ENCODE results near the gene OR13C2.

Gene OR13C2

DNA sequence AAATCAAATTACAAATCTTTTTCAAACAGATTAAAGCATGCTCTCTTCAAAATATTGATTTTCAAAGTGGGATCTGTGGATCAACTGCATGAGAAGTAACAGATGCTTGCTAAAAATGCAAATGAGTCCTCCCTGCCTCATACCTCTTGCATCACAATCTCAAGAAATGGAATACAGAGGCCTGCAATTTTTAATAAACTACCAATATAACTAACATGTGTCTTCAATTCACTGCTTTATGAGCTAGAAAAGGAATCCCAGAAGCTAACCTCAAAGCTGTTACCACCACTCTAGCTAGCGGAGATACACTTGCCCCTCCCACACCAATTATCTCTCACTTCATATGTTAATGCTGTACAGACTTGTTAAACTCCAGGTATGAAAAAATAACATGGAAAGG, 15.8 kb downstream of the OR13C2 start:
- Histone ChIP-seq H3K4me1 (ENCODE audit: control insufficient read depth, low read depth, low read length) (no peaks in the 10 kb centered on the region), H3K4me3 (ENCODE audit: low read length) (no peak overlapping the region), H3K9me3 (ENCODE audit: control insufficient read depth, low read depth, low read length) (no peaks in the 10 kb centered on the region), H3K36me3 (ENCODE audit: control insufficient read depth, low read depth, low read length) (no peaks in the 10 kb centered on the region), H3K27me3 (ENCODE audit: control insufficient read depth, insufficient read depth, low read length) (no peaks in the 10 kb centered on the region), H3K9ac (ENCODE audit: low read length) (no peak overlapping the region), H3K27ac (ENCODE audit: low read length) (no peak overlapping the region)

- Histone ChIP-seq H3K36me3 (ENCODE audit: control insufficient read depth, low read depth, low read length) (no peaks in the 10 kb centered on the region), H3K9me3 (ENCODE audit: control insufficient read depth, low read depth, low read length) (no peaks in the 10 kb centered on the region), H3K4me1 (ENCODE audit: control insufficient read depth, low read depth, low read length) (no peaks in the 10 kb centered on the region), H3K4me3 (ENCODE audit: low read length) (no peak overlapping the region), H3K9ac (ENCODE audit: low read length) (no peak overlapping the region), H3K27ac (ENCODE audit: low read length) (no peak overlapping the region), H3K27me3 (ENCODE audit: control insufficient read depth, insufficient read depth, low read length) (no peaks in the 10 kb centered on the region)
Observed at GRCh38 chr9:104586496-104587180, 18.8 kb downstream of the OR13C2 start.

DNA sequence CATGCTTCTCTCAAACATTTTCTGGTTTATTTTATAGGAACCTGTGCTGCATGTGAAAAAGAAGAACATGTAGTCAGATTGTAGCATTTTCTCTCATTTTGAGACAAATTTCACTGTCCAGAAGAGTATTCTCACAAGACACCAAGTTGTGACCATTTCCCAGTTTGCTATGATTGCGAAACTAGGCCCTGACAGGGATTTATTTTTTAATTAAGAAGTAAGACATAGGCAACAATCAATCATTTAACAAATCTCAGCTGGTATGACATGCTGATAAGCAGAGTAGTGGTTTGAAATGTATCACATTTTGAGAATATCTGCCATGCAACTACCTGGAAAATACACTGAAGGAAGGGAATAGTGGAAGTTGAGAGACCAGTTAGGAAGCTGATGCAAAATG, 24.9 kb downstream of the OR13C2 start:
- H3K27ac ChIP-seq (ENCODE audit: low read length), result no peak overlapping the region

GRCh38 chr9:104577263-104577662, 28.2 kb downstream of the OR13C2 start:
- no peak overlapping the region for H3K4me3 ChIP-seq (ENCODE audit: low read length)
- no peak overlapping the region for H3K9ac ChIP-seq (ENCODE audit: low read length)
- H3K27me3 ChIP-seq (ENCODE audit: control insufficient read depth, insufficient read depth, low read length), result no peaks in the 10 kb centered on the region
- H3K27ac ChIP-seq (ENCODE audit: low read length), result no peak overlapping the region
- peaks cover 6% of the 10 kb centered on the region for H3K9me3 ChIP-seq (ENCODE audit: control insufficient read depth, low read depth, low read length)
- H3K36me3 ChIP-seq (ENCODE audit: control insufficient read depth, low read depth, low read length), result no peaks in the 10 kb centered on the region
- no peaks in the 10 kb centered on the region for H3K4me1 ChIP-seq (ENCODE audit: control insufficient read depth, low read depth, low read length)

More for the DNA sequence above, 24.9 kb downstream of the OR13C2 start:
- H3K9me3 ChIP-seq (ENCODE audit: control insufficient read depth, low read depth, low read length), result no peaks in the 10 kb centered on the region
- no peaks in the 10 kb centered on the region for H3K36me3 ChIP-seq (ENCODE audit: control insufficient read depth, low read depth, low read length)
- H3K4me1 ChIP-seq (ENCODE audit: control insufficient read depth, low read depth, low read length), result no peaks in the 10 kb centered on the region
- no peaks in the 10 kb centered on the region for H3K27me3 ChIP-seq (ENCODE audit: control insufficient read depth, insufficient read depth, low read length)
- H3K9ac ChIP-seq (ENCODE audit: low read length), result no peak overlapping the region
- H3K4me3 ChIP-seq (ENCODE audit: low read length), result no peak overlapping the region

DNA sequence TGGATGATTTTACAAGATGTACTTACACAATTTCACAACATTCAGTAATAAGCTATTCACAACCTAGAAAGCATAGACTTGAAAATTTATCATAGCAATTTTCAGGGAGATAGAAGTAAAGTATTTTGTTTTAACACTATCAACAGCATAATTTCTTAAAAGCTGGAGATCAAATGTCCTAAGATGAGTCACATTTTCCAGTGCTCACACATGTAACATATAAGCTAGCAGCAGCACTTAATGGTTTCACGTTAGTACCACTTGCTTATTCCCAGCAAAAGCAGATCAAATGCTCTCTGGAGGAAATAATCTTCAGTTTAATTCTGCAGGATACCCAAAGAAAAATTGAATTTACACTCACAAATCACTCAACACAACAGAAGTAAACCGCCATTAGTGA, 30.0 kb downstream of the OR13C2 start:
- Histone ChIP-seq H3K27me3 (ENCODE audit: control insufficient read depth, insufficient read depth, low read length) (no peaks in the 10 kb centered on the region), H3K9ac (ENCODE audit: low read length) (no peak overlapping the region), H3K27ac (ENCODE audit: low read length) (no peak overlapping the region), H3K4me3 (ENCODE audit: low read length) (no peak overlapping the region), H3K9me3 (ENCODE audit: control insufficient read depth, low read depth, low read length) (peaks cover 6% of the 10 kb centered on the region), H3K36me3 (ENCODE audit: control insufficient read depth, low read depth, low read length) (no peaks in the 10 kb centered on the region), H3K4me1 (ENCODE audit: control insufficient read depth, low read depth, low read length) (no peaks in the 10 kb centered on the region)

GRCh38 chr9:104572612-104573011, 32.8 kb downstream of the OR13C2 start:
- H3K4me1 ChIP-seq (ENCODE audit: control insufficient read depth, low read depth, low read length), result no peaks in the 10 kb centered on the region
- H3K9ac ChIP-seq (ENCODE audit: low read length), result no peak overlapping the region
- H3K9me3 ChIP-seq (ENCODE audit: control insufficient read depth, low read depth, low read length), result peaks cover 6% of the 10 kb centered on the region
- H3K4me3 ChIP-seq (ENCODE audit: low read length), result no peak overlapping the region
- H3K36me3 ChIP-seq (ENCODE audit: control insufficient read depth, low read depth, low read length), result no peaks in the 10 kb centered on the region
- no peak overlapping the region for H3K27ac ChIP-seq (ENCODE audit: low read length)
- H3K27me3 ChIP-seq (ENCODE audit: control insufficient read depth, insufficient read depth, low read length), result no peaks in the 10 kb centered on the region

GRCh38 chr9:104568868-104569267, 36.6 kb downstream of the OR13C2 start, which contains the start of gene OR13C8:
TSS of gene OR13C8 (plus strand) at chr9:104569168. CDS start at chr9:104569168, 0 bp downstream.
- Histone ChIP-seq H3K36me3 (ENCODE audit: control insufficient read depth, low read depth, low read length) (no peaks in the 10 kb centered on the region), H3K27me3 (ENCODE audit: control insufficient read depth, insufficient read depth, low read length) (no peaks in the 10 kb centered on the region), H3K9me3 (ENCODE audit: control insufficient read depth, low read depth, low read length) (peaks cover 6% of the 10 kb centered on the region), H3K4me3 (ENCODE audit: low read length) (no peak within 1 kb of the TSS), H3K9ac (ENCODE audit: low read length) (no peak within 1 kb of the TSS), H3K4me1 (ENCODE audit: control insufficient read depth, low read depth, low read length) (no peaks in the 10 kb centered on the region), H3K27ac (ENCODE audit: low read length) (no peak within 1 kb of the TSS)

DNA sequence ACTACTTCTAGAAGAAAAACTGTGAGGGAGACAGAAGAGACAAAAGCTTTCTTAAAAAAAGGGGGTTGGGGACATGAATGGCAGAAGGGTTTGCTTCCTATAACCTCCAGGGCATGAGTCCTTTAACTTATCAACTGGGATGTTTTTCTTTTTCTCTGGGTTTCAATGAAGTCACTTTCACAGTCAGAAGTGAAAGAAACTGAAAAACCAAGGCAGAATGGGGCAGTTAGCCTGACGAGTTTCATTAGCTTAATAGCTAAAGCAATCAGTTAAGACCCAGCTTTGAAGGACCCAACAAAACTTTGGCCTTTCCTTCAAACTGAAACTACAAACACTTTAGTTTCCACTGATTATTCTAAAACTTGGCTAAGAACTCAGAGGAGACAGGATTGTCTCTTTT, 41.1 kb downstream of the OR13C2 start:
- Histone ChIP-seq H3K27me3 (ENCODE audit: control insufficient read depth, insufficient read depth, low read length) (no peaks in the 10 kb centered on the region), H3K36me3 (ENCODE audit: control insufficient read depth, low read depth, low read length) (no peaks in the 10 kb centered on the region), H3K4me3 (ENCODE audit: low read length) (no peak overlapping the region), H3K9ac (ENCODE audit: low read length) (no peak overlapping the region), H3K4me1 (ENCODE audit: control insufficient read depth, low read depth, low read length) (no peaks in the 10 kb centered on the region), H3K27ac (ENCODE audit: low read length) (no peak overlapping the region), H3K9me3 (ENCODE audit: control insufficient read depth, low read depth, low read length) (no peaks in the 10 kb centered on the region)

DNA sequence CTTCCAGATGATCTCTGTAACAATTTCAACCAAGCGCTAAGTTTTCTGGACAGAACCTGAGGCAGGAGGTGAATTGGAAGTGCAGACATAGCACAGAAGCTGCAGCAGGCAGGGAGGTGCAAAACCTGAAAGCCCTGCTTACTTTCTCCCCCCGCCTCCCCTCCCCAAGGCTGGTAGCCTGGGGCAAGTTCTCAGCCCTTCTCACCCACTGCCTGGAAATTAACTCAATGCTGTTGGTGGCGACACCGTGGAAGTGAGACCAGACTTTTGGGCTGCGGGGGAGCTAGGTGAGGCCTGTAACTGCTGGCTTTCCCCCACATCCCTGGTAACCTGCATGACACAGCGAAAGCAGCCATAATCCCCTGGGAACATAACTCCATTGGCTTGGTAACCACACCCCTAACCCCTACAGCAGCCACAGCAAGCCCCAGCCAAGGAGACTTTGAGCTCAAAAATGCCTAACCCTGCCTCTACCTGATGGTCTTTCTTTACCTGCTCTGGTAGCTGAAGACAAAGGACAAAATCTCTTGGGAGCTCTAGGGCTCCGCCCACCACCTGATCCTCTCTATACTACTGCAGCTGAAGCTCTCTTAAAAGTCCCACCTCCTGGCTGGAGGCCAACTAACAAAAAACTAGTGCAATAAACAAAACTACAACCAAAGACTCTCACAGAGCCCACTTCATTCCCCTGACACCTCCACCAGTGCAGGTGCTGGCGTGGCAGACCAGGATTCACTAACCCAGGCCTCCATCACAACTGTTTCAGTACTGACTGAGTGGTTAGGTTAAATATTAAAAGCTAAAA, 48.4 kb downstream of the OR13C2 start:
- Histone ChIP-seq H3K9ac (ENCODE audit: low read length) (no peak overlapping the region), H3K9me3 (ENCODE audit: control insufficient read depth, low read depth, low read length) (no peaks in the 10 kb centered on the region), H3K27me3 (ENCODE audit: control insufficient read depth, insufficient read depth, low read length) (no peaks in the 10 kb centered on the region), H3K4me3 (ENCODE audit: low read length) (no peak overlapping the region), H3K27ac (ENCODE audit: low read length) (no peak overlapping the region), H3K4me1 (ENCODE audit: control insufficient read depth, low read depth, low read length) (no peaks in the 10 kb centered on the region), H3K36me3 (ENCODE audit: control insufficient read depth, low read depth, low read length) (no peaks in the 10 kb centered on the region)

GRCh38 chr9:104555521-104555920, 49.9 kb downstream of the OR13C2 start:
- Histone ChIP-seq H3K4me1 (ENCODE audit: control insufficient read depth, low read depth, low read length) (no peaks in the 10 kb centered on the region), H3K9ac (ENCODE audit: low read length) (no peak overlapping the region), H3K9me3 (ENCODE audit: control insufficient read depth, low read depth, low read length) (no peaks in the 10 kb centered on the region), H3K27me3 (ENCODE audit: control insufficient read depth, insufficient read depth, low read length) (no peaks in the 10 kb centered on the region), H3K4me3 (ENCODE audit: low read length) (no peak overlapping the region), H3K36me3 (ENCODE audit: control insufficient read depth, low read depth, low read length) (no peaks in the 10 kb centered on the region), H3K27ac (ENCODE audit: low read length) (no peak overlapping the region)
